Endometrial microvascular endothelial cells (primary cell): ENCODE measurements around the gene ASTN2. TPM values are rescaled to one million over a fixed set of nuclear protein-coding genes. Genes with fewer than 3 reads are reported as not detected.

Experiments
- in situ Hi-C: cut with HindIII; loops from 2 replicates; pipeline ENCODE4 v1.10.0; 2017; ENCODE audit warnings: low sequenced_read_pairs, low pct_unique_long_range_greater_than_20kb; ENCODE audit errors: inconsistent ontology term
- total RNA-seq: library from RNA; depleted of rRNA; stranded (reverse); fragments of >200 nt; gene quantifications from one replicate; pipeline ENCODE4 v1.2.3, GENCODE V29; 2015; ENCODE audit errors: inconsistent ontology term

The ASTN2 gene
- total RNA-seq, 1 donor from 2014 or later = 2.1 TPM

DNA sequence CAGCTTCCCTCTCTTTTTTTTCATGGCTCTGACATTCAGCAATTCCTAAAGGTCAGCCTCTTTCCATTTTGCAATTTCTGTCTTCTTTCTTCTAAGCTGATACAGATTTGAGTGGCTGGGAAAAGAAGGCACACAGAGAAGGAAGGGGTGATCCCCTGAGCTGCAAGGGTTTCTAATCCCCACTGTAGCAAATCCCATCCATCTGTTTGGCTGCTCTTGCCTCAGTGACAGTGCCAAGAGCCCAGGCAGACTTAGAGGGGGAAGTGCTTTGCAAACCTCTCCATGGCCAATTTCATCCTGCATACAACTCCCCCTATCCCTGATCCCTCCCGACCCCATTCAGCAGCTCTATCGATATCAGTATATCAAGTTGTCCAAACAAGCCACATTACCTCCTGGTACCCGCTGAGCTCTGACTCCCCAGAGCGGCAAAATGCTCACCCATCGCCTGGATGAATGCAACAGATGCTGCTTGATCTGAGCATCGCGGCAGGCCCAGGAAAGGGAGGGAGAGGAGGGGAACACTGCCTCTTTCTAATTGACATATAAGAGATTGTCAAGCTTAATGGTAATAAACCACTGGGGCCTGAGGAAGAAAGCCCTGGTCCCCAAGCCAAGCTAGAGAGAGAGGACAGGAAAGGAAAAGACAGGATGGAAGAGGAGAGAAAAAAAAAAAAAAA, 268.9 kb downstream of the ASTN2 start:
- in situ Hi-C loops = no loop called here

DNA sequence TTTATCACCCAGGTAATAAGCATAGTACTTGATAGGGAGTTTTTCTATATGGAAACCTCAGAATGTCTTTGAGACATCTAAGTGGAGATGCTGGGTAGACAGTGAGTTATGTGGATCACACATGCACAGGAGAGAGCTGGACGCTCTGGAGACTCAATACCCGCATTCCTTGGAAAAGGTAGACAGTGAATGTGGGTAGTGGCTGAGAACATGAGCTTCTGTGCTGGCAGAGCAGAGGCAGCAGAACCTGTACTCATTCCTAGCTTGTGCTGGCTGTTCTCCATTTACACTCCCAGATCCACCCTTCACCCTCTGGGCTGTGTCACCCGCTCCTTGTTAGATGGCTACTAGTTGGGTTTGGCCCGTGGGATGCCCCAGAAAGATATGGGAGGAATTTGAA, 269.8 kb downstream of the ASTN2 start:
- in situ Hi-C loops = no loop called here

DNA sequence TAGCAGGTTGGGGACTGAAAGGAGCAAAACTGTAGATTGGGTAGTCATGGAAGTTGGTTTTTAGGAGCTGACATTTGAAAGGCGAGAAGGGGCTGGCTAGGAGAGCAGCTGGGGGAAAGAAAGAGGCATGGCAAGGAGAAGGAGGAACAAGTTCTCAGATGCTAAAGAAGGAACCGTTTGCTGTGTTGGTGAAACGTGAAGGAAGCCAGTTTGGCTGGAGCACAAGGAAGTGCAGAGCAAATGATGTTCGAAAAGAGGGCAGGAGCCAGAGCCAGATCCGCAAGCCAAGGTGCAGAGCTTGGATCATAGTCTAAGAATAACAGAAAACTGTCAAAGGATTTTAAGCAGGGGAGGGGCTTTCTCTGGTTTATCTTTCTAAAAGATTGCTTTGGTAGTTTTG, 276.6 kb downstream of the ASTN2 start:
- in situ Hi-C loops = no loop called here

DNA sequence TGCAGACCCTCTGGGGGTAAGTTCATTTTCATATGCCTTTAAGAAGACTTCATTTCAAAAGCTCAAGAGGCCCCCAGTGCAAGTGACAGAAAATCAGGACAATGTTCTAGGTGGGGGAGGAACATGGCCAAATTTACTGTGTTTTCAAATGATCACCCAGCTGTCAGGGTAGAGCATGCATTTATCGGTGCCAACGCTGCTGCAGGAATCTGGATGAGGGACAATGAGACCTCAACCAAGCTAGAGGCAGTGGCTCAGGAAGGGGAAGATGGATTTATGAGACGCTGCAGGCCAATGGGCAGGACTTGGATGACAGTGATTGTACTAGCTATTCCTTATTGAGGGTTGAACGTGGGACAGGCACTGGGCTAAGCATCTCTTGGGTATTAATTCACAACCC, 278.4 kb downstream of the ASTN2 start:
- in situ Hi-C loops = no loop called here

DNA sequence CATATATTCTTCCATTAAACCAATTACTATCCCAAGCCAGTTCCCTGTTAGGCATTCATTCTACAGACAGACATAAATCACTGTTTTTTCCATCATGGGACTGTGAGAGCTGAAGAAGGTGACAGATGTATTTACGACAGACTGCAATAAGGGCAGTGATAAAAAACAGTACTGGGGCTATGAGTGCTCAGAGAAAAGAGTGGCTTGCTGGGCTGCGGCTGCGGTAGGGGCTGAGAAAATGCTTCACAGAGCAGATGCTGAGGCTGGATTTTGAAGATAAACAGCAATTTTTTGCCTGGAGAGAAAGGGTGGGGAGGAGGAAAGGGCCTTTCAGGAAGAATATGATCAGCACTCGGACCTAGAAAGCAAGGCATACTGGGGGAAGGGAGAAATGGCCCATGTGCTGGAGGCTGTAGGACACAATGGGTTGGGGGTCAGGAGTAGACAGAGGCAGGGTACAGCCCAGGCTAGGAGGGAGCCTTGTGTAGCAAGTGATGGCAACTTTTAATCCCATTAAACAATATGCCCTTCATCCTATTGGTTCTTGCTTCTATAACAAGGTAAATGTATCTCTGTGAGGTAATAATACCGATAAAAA, 279.3 kb downstream of the ASTN2 start:
- in situ Hi-C loops = no loop called here

DNA sequence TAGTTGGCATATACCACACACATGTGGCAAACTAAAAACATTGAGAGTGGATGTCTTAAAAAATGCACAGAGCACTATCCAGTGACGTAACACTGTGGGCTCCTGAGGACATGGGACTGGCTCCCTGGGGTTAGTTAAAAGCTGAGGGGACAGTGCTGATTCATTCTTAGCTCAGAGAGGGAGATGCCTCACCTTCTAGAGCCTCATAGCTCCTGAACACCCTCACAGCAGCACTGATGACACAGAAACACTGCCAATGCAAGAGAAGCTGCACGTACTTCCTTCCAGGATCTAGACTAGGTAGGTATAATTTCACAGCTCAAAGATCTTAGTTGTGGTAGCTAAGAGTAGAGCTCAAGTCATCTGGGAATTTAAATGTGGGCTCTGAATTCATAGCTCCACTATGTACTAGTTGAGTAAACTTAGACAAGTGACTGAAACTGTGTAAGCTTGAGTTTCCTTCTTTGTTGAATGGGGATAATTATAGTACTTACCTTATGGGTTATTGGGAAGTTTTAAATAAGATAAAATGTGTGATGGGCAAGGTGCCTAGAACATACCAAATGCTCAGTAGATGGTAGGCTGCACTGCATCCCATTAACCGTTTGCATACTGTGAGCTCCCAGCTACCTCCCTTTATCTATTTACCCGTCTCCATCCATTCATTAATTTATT, 279.9 kb downstream of the ASTN2 start:
- in situ Hi-C loops = no loop called here

DNA sequence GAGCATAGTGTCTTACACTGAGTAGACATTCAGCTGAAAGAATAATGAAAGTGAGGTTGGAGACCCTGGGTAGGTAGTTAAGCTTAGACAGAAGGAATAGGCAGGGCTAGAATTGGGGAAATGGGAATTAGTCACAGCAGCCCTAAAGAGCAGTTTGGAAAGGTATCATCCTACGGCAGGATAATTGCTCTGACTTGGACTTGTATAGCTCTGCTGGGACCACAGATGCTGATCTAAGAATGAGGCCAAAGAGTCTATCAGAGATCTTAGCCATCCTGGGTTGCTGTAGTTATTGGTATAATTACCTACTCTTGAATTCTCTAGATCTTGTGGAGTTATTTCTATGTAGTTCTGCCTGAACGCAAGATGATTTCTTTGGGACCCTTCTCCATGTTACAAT, 288.0 kb downstream of the ASTN2 start:
- in situ Hi-C loops = no loop called here

DNA sequence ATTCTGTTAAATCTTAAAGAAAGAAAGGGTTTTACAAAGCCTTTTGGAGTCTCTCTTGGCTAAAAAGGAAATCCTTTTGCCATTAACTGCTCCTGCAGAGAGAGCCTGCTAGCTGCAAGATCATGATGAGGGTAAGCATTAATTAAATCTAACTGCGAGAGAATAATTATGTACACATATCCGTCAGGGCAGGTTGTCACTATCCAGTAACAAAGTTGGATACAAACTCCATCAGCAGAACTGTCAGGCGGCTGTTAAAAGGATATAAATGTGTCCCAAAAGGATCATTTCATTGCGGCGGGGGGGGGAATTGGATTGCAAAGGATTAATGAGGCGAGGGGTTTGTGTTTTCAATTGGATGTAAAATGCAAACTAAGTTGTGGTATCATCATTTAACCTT, 289.3 kb downstream of the ASTN2 start:
- in situ Hi-C loops = no loop called here

DNA sequence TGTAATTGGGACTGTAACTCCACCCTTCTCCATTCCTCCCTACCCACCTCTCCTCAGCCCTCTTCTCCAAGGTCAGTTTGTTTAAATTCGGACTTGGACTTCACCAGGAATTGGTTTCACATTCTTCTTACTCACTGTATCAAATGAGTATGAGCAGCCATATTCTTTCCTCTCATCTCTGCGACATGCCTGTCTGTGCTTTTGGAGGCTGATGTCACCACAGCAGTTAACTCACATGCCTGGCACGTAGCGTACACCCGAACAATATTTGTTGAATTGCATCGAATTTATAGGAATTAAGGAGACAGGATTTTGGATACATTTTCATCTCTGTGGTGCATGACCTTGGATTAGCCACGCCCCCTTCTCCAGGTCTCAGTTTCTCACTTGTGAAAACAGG, 291.1 kb downstream of the ASTN2 start:
- in situ Hi-C loops = no loop called here

DNA sequence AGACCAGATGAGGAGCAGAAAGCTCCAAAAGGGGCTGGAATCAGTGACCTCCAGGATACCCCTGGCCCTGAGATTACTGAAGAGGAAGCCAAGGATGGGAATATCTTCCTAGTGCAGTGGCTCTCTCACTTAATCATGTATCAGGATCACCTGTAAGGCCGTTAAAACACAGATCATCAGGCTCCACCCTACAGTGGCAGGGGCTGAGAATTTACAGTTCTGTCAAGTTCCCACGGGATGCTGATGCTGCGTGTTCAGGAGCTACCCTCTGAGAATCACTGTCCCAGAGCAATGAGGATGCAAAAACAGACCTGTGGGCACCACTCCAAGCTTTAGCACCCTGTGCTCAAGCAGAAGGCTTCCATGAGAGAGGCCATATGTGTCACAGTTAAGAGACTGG, 291.9 kb downstream of the ASTN2 start:
- in situ Hi-C loops = no loop called here

DNA sequence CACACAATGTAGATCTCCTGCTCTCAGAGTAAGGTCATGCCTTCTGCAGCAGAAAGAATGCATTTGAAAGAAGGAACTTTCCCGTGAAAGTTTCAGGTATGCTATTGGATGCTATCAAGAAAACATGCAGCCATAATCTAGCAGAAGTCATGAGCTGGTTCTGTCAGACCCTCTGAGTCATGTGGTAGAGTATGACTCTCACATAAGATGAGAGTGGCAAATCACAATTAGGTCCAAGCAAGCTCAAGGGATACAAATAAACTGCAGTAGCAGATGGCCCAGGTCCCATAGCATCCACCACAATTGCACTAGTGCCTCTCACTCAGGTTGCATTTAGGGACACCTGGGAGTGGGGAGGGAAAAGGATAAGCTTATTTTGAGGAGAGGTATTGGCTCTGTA, 292.8 kb downstream of the ASTN2 start:
- in situ Hi-C loops = no loop called here

DNA sequence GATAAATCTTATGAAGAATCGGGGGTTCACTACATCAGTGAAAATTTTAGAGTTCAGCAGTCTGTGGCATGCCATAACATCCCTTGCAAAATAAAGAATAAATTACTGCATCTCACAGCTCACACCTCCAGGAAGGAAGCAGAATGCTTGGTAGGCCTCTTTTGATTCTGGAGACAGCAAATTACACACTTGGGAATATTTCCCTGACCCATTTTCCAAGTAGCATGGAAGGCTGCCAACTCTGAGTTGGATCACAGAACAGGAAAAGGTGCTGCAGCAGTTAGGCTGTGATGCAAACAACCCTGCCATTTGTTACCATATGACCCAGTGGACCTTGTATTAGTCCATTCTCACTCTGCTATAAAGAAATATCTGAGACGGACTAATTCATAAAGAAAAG, 293.5 kb downstream of the ASTN2 start:
- in situ Hi-C loops = no loop called here

DNA sequence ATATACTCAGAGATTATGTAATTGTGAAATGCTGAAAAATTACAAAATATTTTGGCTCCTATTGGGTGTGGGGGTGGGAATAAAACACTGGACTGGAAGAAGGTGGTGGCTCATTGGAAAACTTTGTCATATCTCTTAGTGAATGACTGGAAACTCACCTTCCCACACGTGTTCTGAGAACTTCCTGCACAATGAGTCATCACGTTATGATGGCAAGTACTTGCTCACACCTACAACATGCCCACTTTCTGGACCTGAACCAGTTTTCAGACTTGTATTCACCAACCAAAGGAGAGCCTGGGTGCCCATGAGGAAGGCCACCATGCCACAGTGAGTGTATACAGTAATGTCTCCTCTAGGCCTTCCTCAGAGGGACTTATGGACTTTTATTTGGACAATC, 294.8 kb downstream of the ASTN2 start:
- in situ Hi-C loops = no loop called here

DNA sequence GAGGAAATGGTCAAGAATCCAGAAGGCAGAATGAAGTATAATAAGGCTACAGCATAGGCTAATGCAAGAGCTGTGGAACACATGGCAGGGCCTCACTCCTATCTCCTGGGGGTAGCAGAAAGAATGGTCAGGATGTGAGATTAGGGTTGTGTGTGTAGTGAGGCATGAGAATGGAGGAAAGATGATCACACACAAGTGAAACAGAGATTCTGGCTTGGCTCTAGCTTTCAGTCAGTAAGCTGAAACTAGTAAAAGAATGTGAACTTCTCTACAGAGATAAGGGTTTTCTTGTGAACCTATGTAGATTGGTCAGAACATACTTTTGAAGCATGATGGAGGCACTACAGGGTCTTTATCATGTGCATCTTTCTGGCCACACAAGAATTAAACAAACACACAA, 298.8 kb downstream of the ASTN2 start:
- in situ Hi-C loops = no loop called here

DNA sequence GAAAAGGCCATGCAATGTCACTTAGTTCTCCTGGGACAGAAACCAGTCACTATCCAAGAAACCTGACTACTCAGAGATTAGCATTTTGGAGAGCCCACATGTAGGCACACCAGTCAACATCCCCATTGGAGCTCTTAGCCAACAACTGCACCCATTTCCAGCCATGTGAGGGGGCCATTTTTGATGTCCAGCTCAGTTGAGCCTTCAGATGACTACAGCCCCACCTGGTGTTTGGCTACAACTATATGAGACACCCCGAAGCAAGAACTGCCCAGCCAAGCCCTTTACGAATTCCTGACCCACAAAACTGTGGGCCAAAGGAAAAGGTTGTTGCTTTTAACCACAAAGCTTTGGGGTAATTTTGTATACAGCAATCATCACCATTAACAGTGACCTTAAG, 300.1 kb downstream of the ASTN2 start:
- in situ Hi-C loops = no loop called here

DNA sequence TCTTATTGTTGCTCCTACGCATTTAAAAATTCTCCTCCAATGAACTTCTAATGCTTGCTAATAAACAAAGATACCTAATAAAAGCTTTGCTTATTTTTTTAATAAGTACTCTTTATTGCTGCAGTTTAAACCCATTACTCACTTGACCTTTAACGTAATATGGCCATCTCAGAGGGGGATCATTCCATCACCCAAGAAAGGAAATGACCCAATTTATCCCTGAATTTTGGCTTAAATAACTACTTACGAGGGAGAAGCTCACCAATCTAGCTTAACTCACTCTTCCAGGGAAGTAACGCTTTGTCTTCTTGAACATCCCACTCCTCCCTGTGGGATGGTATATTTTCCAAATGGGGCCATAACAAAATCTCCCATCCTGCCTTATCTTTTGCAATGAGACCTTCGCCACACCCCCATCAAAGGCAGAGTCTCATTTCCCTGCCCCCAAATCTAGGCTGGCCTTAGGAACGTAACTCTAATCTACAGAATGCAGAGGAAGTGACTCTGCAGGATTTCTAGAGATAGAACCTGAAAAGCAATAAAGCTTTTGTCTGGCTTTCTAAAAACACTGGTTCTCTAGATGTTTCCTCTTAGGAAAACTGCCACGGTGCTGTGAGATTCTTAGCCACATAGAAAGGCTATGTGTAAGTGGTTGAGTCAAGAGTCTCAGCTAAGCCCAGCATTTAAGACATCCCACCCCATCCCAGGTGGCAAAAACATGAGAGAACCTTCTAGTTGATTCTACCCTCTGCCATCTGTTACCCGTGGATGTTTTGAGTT, 310.0 kb downstream of the ASTN2 start:
- in situ Hi-C loops = no loop called here

DNA sequence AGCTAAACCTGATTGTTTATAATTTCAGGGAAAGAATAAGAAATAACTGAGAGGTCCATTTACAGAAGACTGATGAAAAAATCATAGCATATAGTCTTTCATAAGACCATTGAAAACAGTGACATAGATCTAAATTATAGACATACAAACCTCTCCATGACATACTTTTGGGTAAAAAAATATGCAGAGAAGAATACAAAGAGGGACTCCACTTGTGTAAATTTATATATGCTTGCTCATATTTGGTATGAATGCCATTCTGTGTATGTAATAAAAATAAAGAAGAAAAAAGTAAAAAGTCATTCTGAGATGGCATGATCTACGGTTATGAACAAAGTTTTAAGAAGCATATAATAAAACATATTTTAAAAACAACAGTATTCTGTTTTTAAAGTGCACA, 310.7 kb downstream of the ASTN2 start:
- in situ Hi-C loops = no loop called here

DNA sequence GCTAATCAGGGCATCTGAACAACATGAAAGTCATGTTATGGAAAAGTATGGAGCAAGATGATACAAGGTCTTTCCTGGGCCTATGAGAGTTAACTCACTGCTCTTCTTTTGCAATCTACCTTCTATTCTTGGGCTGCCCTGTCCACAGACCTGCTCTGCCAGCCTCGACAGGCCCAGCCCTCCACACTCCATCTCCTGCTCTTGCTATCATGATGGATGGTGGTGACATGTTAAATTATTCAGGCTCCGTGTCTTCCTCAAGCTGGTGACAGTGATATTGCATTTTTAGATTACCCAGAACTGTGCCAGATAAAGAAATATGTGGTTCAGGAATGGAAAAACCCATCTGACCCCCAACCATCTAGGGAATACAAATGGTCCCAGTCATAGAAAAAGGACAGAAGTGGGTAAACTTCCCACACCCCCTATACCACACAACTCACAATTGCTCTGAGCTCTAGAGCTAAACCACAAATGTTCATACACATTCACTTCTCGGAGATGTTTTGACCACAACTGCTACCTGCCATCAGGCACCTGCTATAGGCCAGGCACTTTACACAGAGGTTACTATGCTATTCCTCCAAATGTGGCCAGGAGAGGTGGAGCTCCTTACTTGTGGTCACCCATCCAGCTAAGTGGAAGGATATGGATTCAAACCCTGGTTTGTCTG, 311.3 kb downstream of the ASTN2 start:
- in situ Hi-C loops = no loop called here

DNA sequence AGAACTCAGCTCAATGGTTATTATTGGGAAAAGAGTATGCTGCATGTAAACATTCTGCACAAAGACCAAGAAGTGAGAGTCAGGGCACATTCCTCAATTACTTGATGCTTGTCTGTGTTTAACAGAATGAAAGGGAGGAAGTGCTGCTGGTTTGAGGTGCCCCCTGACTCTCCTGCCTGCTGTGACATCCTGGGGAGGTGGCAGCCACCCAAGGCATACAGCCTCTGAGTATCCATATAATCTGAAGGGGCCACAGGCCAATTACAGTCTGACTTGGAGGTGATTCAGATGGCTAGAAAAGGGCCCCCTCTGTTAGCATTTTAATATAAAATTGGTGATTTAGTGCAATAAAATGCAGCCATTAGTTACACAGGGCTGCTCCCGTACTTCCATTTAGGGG, 313.8 kb downstream of the ASTN2 start:
- in situ Hi-C loops = no loop called here
